Measurements from ENCODE around the gene CLASP1.
"Not testable (repeated sequence)": the region's sequence is repeated elsewhere in the genome, so short reads cannot be mapped to it uniquely, and the experiment has no call there.

Gene CLASP1

DNA sequence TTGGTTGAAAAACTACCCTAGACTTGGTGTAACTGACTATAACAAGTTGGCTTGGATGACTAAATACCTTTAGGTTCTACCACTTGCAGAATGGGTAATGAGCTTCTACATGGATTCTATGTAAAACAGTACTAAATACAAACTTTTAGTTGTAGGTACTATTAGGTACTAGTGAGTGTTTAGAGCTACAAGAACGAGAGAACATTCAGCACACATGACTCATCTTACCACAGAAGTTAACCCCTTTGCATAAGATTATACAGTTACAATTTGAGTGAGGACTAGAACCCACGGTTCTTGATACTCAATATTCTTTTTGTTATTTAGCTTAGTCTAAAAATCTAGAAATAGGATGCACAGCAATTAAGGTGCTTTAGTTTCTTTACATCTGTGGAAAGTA lies 262.6 kb downstream of the CLASP1 start:
- TF ChIP-seq, protein P1, sequence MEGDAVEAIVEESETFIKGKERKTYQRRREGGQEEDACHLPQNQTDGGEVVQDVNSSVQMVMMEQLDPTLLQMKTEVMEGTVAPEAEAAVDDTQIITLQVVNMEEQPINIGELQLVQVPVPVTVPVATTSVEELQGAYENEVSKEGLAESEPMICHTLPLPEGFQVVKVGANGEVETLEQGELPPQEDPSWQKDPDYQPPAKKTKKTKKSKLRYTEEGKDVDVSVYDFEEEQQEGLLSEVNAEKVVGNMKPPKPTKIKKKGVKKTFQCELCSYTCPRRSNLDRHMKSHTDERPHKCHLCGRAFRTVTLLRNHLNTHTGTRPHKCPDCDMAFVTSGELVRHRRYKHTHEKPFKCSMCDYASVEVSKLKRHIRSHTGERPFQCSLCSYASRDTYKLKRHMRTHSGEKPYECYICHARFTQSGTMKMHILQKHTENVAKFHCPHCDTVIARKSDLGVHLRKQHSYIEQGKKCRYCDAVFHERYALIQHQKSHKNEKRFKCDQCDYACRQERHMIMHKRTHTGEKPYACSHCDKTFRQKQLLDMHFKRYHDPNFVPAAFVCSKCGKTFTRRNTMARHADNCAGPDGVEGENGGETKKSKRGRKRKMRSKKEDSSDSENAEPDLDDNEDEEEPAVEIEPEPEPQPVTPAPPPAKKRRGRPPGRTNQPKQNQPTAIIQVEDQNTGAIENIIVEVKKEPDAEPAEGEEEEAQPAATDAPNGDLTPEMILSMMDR (IDR thresholded peaks at IDR 0.05) = no peak
- no peak for DNase-seq (ENCODE audit: low spot score)
- no peak overlapping the region for H3K27ac ChIP-seq

GRCh38 chr2:121386102-121386501 lies 263.2 kb downstream of the CLASP1 start:
- Histone ChIP-seq H3K4me3 (no peak overlapping the region), H3K27ac (no peak overlapping the region)
- no peak for DNase-seq (ENCODE audit: low spot score)
- TF ChIP-seq, protein P1 (IDR thresholded peaks at IDR 0.05) = no peak

More for the DNA sequence above, 262.6 kb downstream of the CLASP1 start:
- no peak overlapping the region for H3K4me3 ChIP-seq

- Histone ChIP-seq H3K27ac (no peak overlapping the region), H3K4me3 (no peak overlapping the region)
- no peak for DNase-seq (ENCODE audit: low spot score)
- TF ChIP-seq, protein P1 (IDR thresholded peaks at IDR 0.05) = no peak
Observed at GRCh38 chr2:121382744-121383143, 266.5 kb downstream of the CLASP1 start.

GRCh38 chr2:121377646-121378045 lies 271.6 kb downstream of the CLASP1 start:
- Histone ChIP-seq H3K4me3 (no peak overlapping the region), H3K27ac (no peak overlapping the region)
- DNase-seq (ENCODE audit: low spot score) = no peak
- TF ChIP-seq, protein P1 (IDR thresholded peaks at IDR 0.05) = no peak

DNA sequence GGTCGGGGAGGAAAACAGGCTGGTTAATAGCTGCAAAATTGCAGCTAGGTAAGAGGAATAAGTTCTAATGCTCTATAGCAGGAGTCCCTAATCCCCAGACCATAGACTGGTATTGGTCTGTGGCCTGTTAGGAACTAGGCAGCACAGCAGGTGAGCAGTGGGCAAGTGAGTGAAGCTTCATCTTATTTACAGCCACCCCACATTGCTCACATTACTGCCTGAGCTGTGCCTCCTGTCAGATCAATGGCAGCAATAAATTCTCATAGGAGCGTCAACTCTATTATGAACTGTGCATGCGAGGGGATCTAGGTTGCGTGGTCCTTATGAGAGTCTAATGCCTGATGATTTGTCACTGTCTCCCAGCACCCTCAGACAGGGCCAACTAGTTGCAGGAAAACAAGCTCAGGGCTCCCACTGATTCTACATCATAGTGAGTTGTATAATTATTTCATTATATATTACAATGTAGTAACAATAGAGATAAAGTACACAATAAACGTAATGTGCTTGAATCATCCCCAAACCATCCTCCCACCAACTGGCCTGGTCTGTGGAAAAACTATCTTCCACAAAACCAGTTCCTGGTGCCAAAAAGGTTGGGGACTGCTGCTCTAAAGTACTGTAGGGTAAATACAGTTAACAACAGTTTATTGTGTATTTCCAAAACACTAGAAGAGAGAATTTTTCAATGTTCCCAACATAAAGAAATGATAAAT lies 272.6 kb downstream of the CLASP1 start:
- TF ChIP-seq, protein P1 (IDR thresholded peaks at IDR 0.05) = no peak
- Histone ChIP-seq H3K27ac (no peak overlapping the region), H3K4me3 (no peak overlapping the region)
- no peak for DNase-seq (ENCODE audit: low spot score)

DNA sequence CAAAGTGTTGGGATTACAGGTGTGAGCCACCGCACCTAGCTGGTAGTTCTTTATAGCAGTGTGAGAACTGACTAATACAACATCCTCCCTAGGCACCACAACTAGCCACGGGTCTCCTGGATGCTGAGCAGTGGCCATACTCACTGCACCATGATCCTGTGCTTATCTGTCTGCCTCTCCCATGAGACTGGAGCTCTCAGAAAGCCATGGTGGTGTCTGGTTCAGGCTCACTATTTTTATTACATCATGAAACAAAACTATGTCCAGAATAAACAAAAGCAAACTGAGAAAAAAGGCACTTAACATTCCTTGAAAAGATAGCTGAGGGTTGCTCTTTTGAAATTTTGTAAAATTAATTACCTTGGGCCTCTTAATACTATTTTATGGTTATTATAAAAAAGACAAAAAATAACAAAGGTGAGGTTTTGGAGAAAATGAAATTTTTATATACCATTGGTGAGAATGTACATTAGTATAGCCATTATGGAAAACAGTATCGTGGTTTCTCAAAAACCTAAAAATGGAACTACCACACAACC lies 273.6 kb downstream of the CLASP1 start:
- TF ChIP-seq, protein P1 (IDR thresholded peaks at IDR 0.05) = no peak
- no peak for DNase-seq (ENCODE audit: low spot score)
- Histone ChIP-seq H3K27ac (no peak overlapping the region), H3K4me3 (no peak overlapping the region)

DNA sequence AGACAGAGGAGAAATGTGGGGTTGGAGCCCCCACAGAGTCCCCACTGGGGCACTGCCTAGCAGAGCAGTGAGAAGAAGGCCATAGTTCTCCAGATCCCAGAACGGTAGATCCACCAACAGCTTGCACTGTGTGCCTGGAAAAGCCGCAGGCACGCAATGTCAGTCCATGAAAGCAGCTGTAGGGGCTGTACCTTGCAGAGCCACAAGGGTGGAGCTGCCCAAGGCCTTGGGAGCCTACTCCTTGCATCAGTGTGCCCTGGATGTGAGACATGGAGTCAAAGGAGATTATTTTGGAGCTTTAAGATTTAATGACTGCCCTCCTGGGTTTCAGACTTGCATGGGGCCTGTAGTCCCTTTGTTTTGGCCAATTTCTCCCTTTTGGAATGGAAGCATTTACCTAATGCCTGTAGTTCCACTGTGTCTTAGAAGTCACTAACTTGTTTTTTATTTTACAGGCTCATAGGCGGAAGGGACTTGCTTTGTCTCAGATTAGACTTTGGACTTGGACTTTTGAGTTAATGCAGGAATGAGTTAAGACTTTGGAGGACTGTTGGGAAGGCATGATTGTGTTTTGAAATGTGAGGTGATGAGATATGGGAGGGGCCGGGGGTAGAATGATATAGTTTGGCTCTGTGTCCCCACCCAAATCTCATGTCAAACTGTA lies 274.7 kb downstream of the CLASP1 start:
- not testable (repeated sequence) for DNase-seq (ENCODE audit: low spot score); H3K4me3 ChIP-seq; H3K27ac ChIP-seq

Measured in coronary artery (tissue), 2 donors.